HG02970 (cell line): ENCODE results near the gene BCKDK.
A peak's percentile ranks its signal among the peaks of the same experiment; 100 is the strongest.

Experiments
- ATAC-seq: cut with Tn5 transposase; IDR thresholded peaks from one replicate; pipeline ENCODE4 v1.9.1; 2021; ENCODE audit warnings: mild to moderate bottlenecking, moderate library complexity, moderate number of reproducible peaks; ENCODE audit not compliant: unreplicated experiment, low FRiP score

BCKDK gene

GRCh38 chr16:31117384-31118222, 9.4 kb downstream of the BCKDK start, which contains the start of gene KAT8:
TSS of gene KAT8 (plus strand) at chr16:31117664. CDS start at chr16:31117682, 18 bp downstream.
- peak; percentile 87 for ATAC-seq

GRCh38 chr16:31118223-31119155, 10.3 kb downstream of the BCKDK start:
- no peak for ATAC-seq

GRCh38 chr16:31120129-31120528, 11.9 kb downstream of the BCKDK start:
- ATAC-seq: no peak

- no peak for ATAC-seq
These were observed 17.7 kb downstream of the BCKDK start for GRCh38 chr16:31125844-31126243.

- no peak for ATAC-seq
These were observed 19.0 kb downstream of the BCKDK start for GRCh38 chr16:31127182-31127581.

GRCh38 chr16:31128711-31129567, 20.8 kb downstream of the BCKDK start:
- ATAC-seq: no peak

- no peak for ATAC-seq
These were observed 21.6 kb downstream of the BCKDK start for GRCh38 chr16:31129568-31130335.

GRCh38 chr16:31130336-31130891, 22.2 kb downstream of the BCKDK start:
- no peak for ATAC-seq

- no peak for ATAC-seq
These were observed 22.7 kb downstream of the BCKDK start for GRCh38 chr16:31130899-31131298.

GRCh38 chr16:31131416-31131815, 23.2 kb downstream of the BCKDK start:
- ATAC-seq: no peak

- ATAC-seq: no peak
These were observed 23.7 kb downstream of the BCKDK start for GRCh38 chr16:31131841-31132271.

- ATAC-seq: no peak
These were observed 24.3 kb downstream of the BCKDK start for GRCh38 chr16:31132303-31132979.

- no peak for ATAC-seq
These were observed 24.9 kb downstream of the BCKDK start for GRCh38 chr16:31133046-31133501.

- no peak for ATAC-seq
These were observed 25.9 kb downstream of the BCKDK start for GRCh38 chr16:31134091-31134571.

GRCh38 chr16:31134625-31135534, 26.7 kb downstream of the BCKDK start:
- no peak for ATAC-seq

GRCh38 chr16:31135535-31136286, 27.5 kb downstream of the BCKDK start, which contains the start of gene PRSS8:
TSS of gene PRSS8 (minus strand) at chr16:31135727. CDS start at chr16:31135498, 229 bp downstream.
- no peak for ATAC-seq

GRCh38 chr16:31136287-31136662, 28.1 kb downstream of the BCKDK start:
- no peak for ATAC-seq
